ENCODE measurements around the gene CRLF2.
"Not testable (repeated sequence)": the region's sequence is repeated elsewhere in the genome, so short reads cannot be mapped to it uniquely, and the experiment has no call there.

The CRLF2 gene

GRCh38 chrX:1213971-1214370 is 1.5 kb upstream of the CRLF2 start:
- DNase-seq (ENCODE audit: low read depth) = no peak

GRCh38 chrX:1210844-1211243 is 1.6 kb downstream of the CRLF2 start:
- DNase-seq (ENCODE audit: low read depth) = no peak

- no peak for DNase-seq (ENCODE audit: low read depth)
These were observed 4.9 kb downstream of the CRLF2 start for GRCh38 chrX:1207496-1208025.

GRCh38 chrX:1205681-1206611 is 6.5 kb downstream of the CRLF2 start:
- DNase-seq (ENCODE audit: low read depth) = peak; percentile 50

GRCh38 chrX:1202251-1202650 is 10.2 kb downstream of the CRLF2 start:
- DNase-seq (ENCODE audit: low read depth) = no peak

- DNase-seq (ENCODE audit: low read depth) = no peak
These were observed 16.0 kb downstream of the CRLF2 start for GRCh38 chrX:1196436-1196835.

- DNase-seq (ENCODE audit: low read depth) = not testable (repeated sequence)
These were observed 20.3 kb downstream of the CRLF2 start for GRCh38 chrX:1192196-1192595.

- DNase-seq (ENCODE audit: low read depth) = no peak
These were observed 21.8 kb downstream of the CRLF2 start for GRCh38 chrX:1190596-1191145.

- DNase-seq (ENCODE audit: low read depth) = no peak
These were observed 26.9 kb downstream of the CRLF2 start for GRCh38 chrX:1185561-1185960.

- DNase-seq (ENCODE audit: low read depth) = no peak
These were observed 30.2 kb downstream of the CRLF2 start for GRCh38 chrX:1182211-1182610.

GRCh38 chrX:1181661-1182060 is 30.8 kb downstream of the CRLF2 start:
- DNase-seq (ENCODE audit: low read depth) = not testable (repeated sequence)

- DNase-seq (ENCODE audit: low read depth) = no peak
These were observed 31.3 kb downstream of the CRLF2 start for GRCh38 chrX:1181170-1181569.

- DNase-seq (ENCODE audit: low read depth) = peak; percentile 3
These were observed 33.8 kb downstream of the CRLF2 start for GRCh38 chrX:1178580-1179057.

GRCh38 chrX:1176531-1177320 is 35.7 kb downstream of the CRLF2 start:
- not testable (repeated sequence) for DNase-seq (ENCODE audit: low read depth)

GRCh38 chrX:1174609-1175545 is 37.6 kb downstream of the CRLF2 start:
- not testable (repeated sequence) for DNase-seq (ENCODE audit: low read depth)

GRCh38 chrX:1173435-1173834 is 39.0 kb downstream of the CRLF2 start:
- not testable (repeated sequence) for DNase-seq (ENCODE audit: low read depth)

- DNase-seq (ENCODE audit: low read depth) = no peak
These were observed 40.0 kb downstream of the CRLF2 start for GRCh38 chrX:1172496-1172895.

- not testable (repeated sequence) for DNase-seq (ENCODE audit: low read depth)
These were observed 40.5 kb downstream of the CRLF2 start for GRCh38 chrX:1171915-1172314.

GRCh38 chrX:1170243-1170642 is 42.2 kb downstream of the CRLF2 start:
- no peak for DNase-seq (ENCODE audit: low read depth)

- no peak for DNase-seq (ENCODE audit: low read depth)
These were observed 43.3 kb downstream of the CRLF2 start for GRCh38 chrX:1169189-1169588.

GRCh38 chrX:1167918-1168481 is 44.4 kb downstream of the CRLF2 start:
- no peak for DNase-seq (ENCODE audit: low read depth)
